HG03460 (cell line): Measurements from ENCODE around the gene CFAP44.
"Not testable (repeated sequence)": the region's sequence is repeated elsewhere in the genome, so short reads cannot be mapped to it uniquely, and the experiment has no call there.

ENCODE experiments used
- ATAC-seq: cut with Tn5 transposase; IDR thresholded peaks from one replicate; pipeline ENCODE4 v1.9.1; 2021; ENCODE audit not compliant: unreplicated experiment

CFAP44 gene

GRCh38 chr3:113441051-113441770, at the start of gene CFAP44:
CFAP44 (minus strand) TSS chr3:113441493; CDS start chr3:113433664, 7,829 bp downstream.
- no peak for ATAC-seq

GRCh38 chr3:113485161-113485609, 43.9 kb upstream of the CFAP44 start:
- no peak for ATAC-seq

- no peak for ATAC-seq
Measured at GRCh38 chr3:113468539-113468938, 27.2 kb upstream of the CFAP44 start.

GRCh38 chr3:113461488-113461887, 20.2 kb upstream of the CFAP44 start:
- no peak for ATAC-seq

GRCh38 chr3:113458554-113458953, 17.3 kb upstream of the CFAP44 start:
- ATAC-seq = not testable (repeated sequence)

- no peak for ATAC-seq
Measured at GRCh38 chr3:113455446-113455845, 14.2 kb upstream of the CFAP44 start.

- ATAC-seq = no peak
Measured at GRCh38 chr3:113454630-113455029, 13.3 kb upstream of the CFAP44 start.

- ATAC-seq = no peak
Measured at GRCh38 chr3:113454057-113454456, 12.8 kb upstream of the CFAP44 start.

GRCh38 chr3:113450911-113451310, 9.6 kb upstream of the CFAP44 start:
- ATAC-seq = no peak

GRCh38 chr3:113439606-113440005, 1.7 kb downstream of the CFAP44 start:
- no peak for ATAC-seq

- no peak for ATAC-seq
Measured at GRCh38 chr3:113438224-113438623, 3.1 kb downstream of the CFAP44 start.

GRCh38 chr3:113437411-113437810, 3.9 kb downstream of the CFAP44 start:
- ATAC-seq = no peak

GRCh38 chr3:113436809-113437208, 4.5 kb downstream of the CFAP44 start:
- no peak for ATAC-seq

GRCh38 chr3:113431811-113432210, 9.5 kb downstream of the CFAP44 start:
- ATAC-seq = no peak

GRCh38 chr3:113428581-113428980, 12.7 kb downstream of the CFAP44 start:
- no peak for ATAC-seq

- peak; percentile 63 for ATAC-seq
Measured at GRCh38 chr3:113423699-113424098, 17.6 kb downstream of the CFAP44 start.

- ATAC-seq = no peak
Measured at GRCh38 chr3:113421082-113421481, 20.2 kb downstream of the CFAP44 start.

GRCh38 chr3:113409676-113410075, 31.6 kb downstream of the CFAP44 start:
- no peak for ATAC-seq

- ATAC-seq = no peak
Measured at GRCh38 chr3:113405180-113405579, 36.1 kb downstream of the CFAP44 start.

- ATAC-seq = no peak
Measured at GRCh38 chr3:113404637-113405036, 36.7 kb downstream of the CFAP44 start.
